SIG-M5 (cell line): Measurements from ENCODE around the gene PXDN.

ENCODE experiments used
- DNase-seq: peaks from one replicate; lab custom pipeline; 2025; lab: John Stamatoyannopoulos, UW

Gene PXDN

DNA sequence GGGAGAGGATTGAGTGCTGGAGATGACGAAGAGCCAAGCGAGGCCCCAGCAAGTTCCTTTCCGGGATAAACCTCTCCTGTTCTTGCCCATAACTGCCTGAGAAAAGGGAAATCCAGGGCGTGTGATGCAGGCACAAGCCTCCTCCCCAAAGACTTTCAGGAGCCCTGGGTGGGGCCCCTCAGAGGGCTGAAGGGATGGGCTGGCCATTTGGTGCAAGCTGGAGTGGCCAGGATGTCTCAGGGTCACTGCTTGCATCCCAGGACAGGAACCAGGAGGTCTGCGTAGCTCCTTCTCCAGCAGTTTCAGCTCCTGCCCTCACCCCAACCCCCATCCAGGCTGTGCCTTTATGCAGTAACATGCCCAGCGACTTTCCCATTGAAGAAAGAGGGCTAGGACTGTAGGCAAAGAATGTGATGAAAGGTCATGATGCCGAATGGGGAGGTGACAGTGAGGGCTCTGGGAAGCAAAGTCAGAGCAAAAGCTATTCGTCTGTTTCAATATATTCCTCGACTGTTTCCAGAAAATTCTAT lies 80.2 kb downstream of the PXDN start:
- DNase-seq = no peak

DNA sequence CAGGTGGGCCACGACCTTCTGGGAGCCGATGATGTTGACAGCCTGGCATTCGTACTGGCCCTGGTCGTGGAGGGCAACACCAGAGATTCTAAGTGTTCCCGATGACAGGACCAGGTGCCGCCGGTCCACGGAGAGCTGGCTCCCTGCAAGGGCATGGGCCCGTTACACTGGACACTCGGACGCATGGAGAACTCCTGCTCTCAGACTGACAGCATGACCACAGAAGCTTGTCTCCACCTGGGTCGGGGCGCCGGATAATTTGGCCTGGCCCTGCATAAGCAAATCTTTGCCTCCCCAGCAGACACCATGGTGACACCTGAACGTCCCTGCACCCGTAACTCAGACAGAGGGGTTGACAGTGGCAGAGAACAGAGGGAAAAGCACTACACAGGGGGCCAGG lies 80.7 kb downstream of the PXDN start:
- DNase-seq = no peak

- no peak for DNase-seq
Measured at GRCh38 chr2:1662606-1663180, 81.6 kb downstream of the PXDN start.

- no peak for DNase-seq
Measured at GRCh38 chr2:1661891-1662605, 82.3 kb downstream of the PXDN start.

GRCh38 chr2:1660656-1661640 lies 83.4 kb downstream of the PXDN start:
- no peak for DNase-seq

- DNase-seq = no peak
Measured at GRCh38 chr2:1659951-1660565, 84.3 kb downstream of the PXDN start.

GRCh38 chr2:1658394-1659151 lies 85.7 kb downstream of the PXDN start:
- no peak for DNase-seq

GRCh38 chr2:1656961-1657841 lies 87.1 kb downstream of the PXDN start:
- DNase-seq = no peak

DNA sequence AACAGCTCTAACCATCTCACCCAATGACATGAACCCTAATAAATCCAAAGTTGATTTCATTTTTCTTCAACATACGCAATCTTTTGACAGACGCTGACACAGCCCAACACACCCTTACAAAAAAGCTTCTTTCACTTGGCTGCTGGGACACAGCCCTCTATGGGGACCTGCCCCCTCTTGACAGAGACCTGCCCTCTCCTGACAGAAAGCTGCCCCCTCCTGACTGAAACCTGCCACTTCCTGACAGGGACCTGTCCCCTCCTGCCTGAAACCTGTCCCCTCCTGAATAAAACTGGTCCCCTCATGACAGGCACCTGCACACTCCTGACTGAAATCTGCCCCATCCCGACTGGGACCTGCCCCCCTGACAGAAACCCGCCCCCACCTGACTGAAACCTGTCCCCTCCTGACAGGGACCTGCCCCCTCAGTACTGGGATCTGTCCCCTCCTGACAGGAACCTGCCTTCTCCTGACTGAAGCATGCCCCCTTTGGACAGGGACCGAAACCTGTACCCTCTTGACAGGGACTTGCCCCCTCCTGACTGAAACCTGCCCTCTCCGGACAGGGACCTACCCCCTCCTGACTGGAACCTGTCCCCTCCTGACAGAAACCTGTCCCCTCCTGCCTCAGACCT lies 87.9 kb downstream of the PXDN start:
- DNase-seq = no peak

- no peak for DNase-seq
Measured at GRCh38 chr2:1655461-1655860, 88.9 kb downstream of the PXDN start.

- no peak for DNase-seq
Measured at GRCh38 chr2:1654696-1655374, 89.5 kb downstream of the PXDN start.

DNA sequence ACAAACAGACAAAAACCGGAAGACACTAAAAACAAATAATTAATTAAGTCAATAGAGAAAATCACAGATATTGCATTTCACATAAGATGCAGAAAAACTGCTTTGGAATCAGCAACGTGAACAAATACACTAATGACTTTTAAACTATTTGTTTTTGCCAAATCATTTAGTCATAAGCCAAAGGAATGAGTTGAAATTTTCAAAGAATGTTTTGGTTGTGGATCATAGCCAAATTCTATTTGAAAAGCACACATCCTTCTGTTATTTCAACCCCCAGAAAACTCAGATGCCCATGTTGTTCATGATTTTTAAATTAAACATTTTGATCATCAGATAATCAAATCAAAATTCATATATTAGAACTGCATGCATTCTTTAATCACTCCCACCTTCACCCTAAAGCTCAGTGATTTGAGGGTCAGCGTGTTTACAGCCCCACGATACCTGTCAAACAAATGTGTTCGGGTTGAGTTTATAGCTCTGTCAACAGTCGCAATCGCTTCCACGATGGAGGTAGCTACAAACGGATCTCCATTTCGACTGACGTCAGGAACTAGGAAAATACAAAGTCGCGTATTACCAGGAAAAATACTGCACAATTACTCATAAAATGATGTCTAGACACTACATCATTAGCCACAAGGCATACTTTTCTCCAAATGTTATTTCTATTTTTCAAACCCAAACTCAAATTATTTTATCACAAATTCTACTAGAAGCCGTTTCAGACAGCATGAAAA lies 90.2 kb downstream of the PXDN start:
- no peak for DNase-seq

GRCh38 chr2:1652034-1652790 lies 92.1 kb downstream of the PXDN start:
- no peak for DNase-seq

GRCh38 chr2:1651121-1652033 lies 92.9 kb downstream of the PXDN start:
- DNase-seq = no peak

DNA sequence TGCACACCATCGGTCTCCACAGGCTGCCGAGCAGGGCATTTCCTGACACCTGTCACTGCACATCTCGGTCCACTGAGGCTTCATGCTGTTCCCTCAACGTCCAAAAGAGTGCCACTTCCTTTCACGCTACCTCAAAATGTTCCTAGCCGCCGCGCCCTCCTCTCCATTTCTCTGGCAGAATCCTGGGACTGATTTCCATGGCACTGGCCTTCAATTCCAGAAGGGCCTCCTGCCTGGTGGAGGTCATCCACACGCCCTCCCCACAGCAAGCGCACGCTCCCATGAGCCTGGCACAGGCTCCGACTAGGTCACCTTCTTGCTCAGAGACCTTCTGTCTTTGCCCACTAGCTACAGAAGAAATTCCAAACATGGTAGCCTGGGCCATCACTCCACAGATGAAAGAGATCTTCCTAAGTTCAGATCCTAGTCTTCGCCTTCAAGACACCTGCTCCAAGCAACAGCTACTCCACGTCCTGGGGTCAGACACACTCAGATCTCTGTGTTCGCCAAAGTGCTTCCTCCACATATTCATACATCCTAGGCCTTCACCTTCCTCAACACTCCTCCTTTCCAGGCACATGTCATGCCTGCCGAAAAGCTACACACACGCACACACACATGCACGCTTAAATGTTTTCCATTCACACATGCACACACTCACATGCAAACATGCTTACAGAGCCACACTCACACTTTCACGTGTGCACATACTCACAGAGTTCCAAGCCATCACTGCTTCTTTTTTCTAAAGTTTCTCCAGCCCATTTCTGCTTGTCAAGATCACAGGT lies 94.0 kb downstream of the PXDN start:
- no peak for DNase-seq
